WTC11 (cell line): ENCODE results near the gene TMC7.

Experiments used
- ATF1 ChIP-seq: sonication (generic); formaldehyde crosslinking; IDR thresholded peaks from 2 replicates; pipeline ENCODE4 v1.8.1; 2023; ENCODE audit warnings: mild to moderate bottlenecking, moderate library complexity, missing genetic modification reagents
- NFYB ChIP-seq: sonication (generic); formaldehyde crosslinking; conservative IDR thresholded peaks from 2 replicates; pipeline ENCODE4 v1.8.0; 2022; ENCODE audit warnings: low read depth, missing genetic modification reagents
- TCF7 ChIP-seq: sonication (generic); formaldehyde crosslinking; IDR thresholded peaks from 2 replicates; pipeline ENCODE4 v1.8.0; 2022; ENCODE audit warnings: mild to moderate bottlenecking, low read depth, missing genetic modification reagents, moderate library complexity
- ZNF263 ChIP-seq: sonication (generic); formaldehyde crosslinking; IDR thresholded peaks from 2 replicates; pipeline ENCODE4 v1.8.1; 2022; ENCODE audit warnings: low read depth, mild to moderate bottlenecking, moderate library complexity, missing genetic modification reagents
- ZNF423 ChIP-seq: fragments of 250-450 bp; sonication (Bioruptor Pico); IDR thresholded peaks from 2 replicates; pipeline ENCODE4 v2.1.2; 2022; ENCODE audit warnings: mild to moderate bottlenecking, moderate library complexity
- TF ChIP-seq, protein P1 (sequence below): sonication (generic); formaldehyde crosslinking; IDR thresholded peaks from 2 replicates; pipeline ENCODE4 v1.8.1; 2023; ENCODE audit warnings: mild to moderate bottlenecking, missing genetic modification reagents, moderate library complexity
- TF ChIP-seq, protein P2 (sequence below): fragments of 200-600 bp; IDR thresholded peaks from 2 replicates; pipeline ENCODE4 v1.8.0; 2022; ENCODE audit warnings: antibody characterized with exemption
- TF ChIP-seq, protein P3 (sequence below): sonication (generic); formaldehyde crosslinking; IDR thresholded peaks from 2 replicates; pipeline ENCODE4 v1.8.0; 2023; ENCODE audit warnings: mild to moderate bottlenecking, missing genetic modification reagents

DNA sequence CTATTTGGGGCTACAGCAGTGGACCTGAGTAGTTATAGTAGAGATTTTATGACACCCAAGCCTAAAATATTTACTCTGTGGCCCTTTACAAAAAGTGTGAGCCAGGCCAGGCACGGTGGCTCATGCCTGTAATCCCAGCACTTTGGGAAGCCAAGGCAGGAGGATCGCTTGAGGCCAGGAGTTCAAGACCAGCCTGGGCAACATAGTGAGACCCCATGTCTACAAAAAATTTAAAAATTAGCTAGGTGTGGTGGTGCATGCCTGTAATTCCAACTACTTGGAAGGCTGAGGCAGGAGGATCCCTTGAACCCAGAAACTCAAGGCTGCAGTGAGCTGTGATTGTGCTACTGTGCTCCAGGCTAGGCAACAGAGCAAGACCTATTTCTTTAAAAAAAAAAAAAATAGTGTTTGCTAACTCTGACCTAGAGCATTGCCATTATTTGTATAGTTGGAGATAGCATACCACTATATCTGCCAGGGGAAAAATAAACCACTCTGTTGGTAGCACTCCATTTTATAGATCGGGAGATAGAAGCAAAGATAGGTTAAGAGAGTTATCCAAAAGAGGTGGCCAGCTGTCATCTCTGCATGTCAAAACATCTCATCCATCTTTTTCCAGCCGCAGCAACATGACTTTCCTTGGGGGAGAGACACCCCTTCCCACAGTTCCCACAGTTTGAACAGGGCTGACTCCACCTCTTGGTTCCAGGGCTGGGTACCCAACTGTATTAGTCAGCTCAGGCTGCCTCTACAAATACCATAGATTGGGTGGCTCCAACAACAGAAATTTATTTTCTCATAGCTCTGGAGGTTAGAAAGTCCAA, 127.0 kb downstream of the TMC7 start:
- no peak for TF ChIP-seq TCF7
- TF ChIP-seq, protein P1, sequence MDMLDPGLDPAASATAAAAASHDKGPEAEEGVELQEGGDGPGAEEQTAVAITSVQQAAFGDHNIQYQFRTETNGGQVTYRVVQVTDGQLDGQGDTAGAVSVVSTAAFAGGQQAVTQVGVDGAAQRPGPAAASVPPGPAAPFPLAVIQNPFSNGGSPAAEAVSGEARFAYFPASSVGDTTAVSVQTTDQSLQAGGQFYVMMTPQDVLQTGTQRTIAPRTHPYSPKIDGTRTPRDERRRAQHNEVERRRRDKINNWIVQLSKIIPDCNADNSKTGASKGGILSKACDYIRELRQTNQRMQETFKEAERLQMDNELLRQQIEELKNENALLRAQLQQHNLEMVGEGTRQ (CRISPR knock-in tag), result no peak
- no peak for TF ChIP-seq NFYB (CRISPR knock-in tag)
- TF ChIP-seq, protein P2, sequence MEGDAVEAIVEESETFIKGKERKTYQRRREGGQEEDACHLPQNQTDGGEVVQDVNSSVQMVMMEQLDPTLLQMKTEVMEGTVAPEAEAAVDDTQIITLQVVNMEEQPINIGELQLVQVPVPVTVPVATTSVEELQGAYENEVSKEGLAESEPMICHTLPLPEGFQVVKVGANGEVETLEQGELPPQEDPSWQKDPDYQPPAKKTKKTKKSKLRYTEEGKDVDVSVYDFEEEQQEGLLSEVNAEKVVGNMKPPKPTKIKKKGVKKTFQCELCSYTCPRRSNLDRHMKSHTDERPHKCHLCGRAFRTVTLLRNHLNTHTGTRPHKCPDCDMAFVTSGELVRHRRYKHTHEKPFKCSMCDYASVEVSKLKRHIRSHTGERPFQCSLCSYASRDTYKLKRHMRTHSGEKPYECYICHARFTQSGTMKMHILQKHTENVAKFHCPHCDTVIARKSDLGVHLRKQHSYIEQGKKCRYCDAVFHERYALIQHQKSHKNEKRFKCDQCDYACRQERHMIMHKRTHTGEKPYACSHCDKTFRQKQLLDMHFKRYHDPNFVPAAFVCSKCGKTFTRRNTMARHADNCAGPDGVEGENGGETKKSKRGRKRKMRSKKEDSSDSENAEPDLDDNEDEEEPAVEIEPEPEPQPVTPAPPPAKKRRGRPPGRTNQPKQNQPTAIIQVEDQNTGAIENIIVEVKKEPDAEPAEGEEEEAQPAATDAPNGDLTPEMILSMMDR, result no peak
- TF ChIP-seq ATF1 (CRISPR knock-in tag), result no peak
- TF ChIP-seq, protein P3, sequence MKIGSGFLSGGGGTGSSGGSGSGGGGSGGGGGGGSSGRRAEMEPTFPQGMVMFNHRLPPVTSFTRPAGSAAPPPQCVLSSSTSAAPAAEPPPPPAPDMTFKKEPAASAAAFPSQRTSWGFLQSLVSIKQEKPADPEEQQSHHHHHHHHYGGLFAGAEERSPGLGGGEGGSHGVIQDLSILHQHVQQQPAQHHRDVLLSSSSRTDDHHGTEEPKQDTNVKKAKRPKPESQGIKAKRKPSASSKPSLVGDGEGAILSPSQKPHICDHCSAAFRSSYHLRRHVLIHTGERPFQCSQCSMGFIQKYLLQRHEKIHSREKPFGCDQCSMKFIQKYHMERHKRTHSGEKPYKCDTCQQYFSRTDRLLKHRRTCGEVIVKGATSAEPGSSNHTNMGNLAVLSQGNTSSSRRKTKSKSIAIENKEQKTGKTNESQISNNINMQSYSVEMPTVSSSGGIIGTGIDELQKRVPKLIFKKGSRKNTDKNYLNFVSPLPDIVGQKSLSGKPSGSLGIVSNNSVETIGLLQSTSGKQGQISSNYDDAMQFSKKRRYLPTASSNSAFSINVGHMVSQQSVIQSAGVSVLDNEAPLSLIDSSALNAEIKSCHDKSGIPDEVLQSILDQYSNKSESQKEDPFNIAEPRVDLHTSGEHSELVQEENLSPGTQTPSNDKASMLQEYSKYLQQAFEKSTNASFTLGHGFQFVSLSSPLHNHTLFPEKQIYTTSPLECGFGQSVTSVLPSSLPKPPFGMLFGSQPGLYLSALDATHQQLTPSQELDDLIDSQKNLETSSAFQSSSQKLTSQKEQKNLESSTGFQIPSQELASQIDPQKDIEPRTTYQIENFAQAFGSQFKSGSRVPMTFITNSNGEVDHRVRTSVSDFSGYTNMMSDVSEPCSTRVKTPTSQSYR (CRISPR knock-in tag), result no peak
- TF ChIP-seq ZNF423, result no peak
- no peak for TF ChIP-seq ZNF263 (CRISPR knock-in tag)
